Endothelial cell of umbilical vein (primary cell): Measurements from ENCODE around the gene TIAM1. TPM values are rescaled to one million over a fixed set of nuclear protein-coding genes. Genes with fewer than 3 reads are reported as not detected.

Experiments
- BruUV-seq: library from RNA; stranded (reverse); fragments of 400-500 nt; replicated peaks from 2 replicates; lab custom pipeline; 2021; lab: Mats Ljungman, UMichigan
- CTCF ChIA-PET: fragments of 300-600, 350-600 bp; sonication (Branson Sonifier 250); formaldehyde crosslinking; loops from one replicate; lab custom pipeline; 2021; ENCODE audit warnings: antibody characterized with exemption, inconsistent platforms; lab: Charles Lee
- POLR2A ChIA-PET: fragments of 300-600, 350-600 bp; sonication (Branson Sonifier 250); formaldehyde crosslinking; loops from one replicate; lab custom pipeline; 2021; ENCODE audit warnings: antibody characterized with exemption, inconsistent platforms; lab: Charles Lee
- DNase-seq: peaks from one replicate; pipeline ENCODE4 v3.0.0-alpha.2; 2011; ENCODE audit warnings: low read depth, low spot score
- FAIRE-seq: peaks from 2 replicates; lab custom pipeline; 2011; peaks lifted over from hg19 to GRCh38; lab: Jason Lieb, UNC
- H2AFZ ChIP-seq: 2 replicates; pipeline ENCODE4 v1.6.0; 2012; ENCODE audit warnings: low read depth, low read length, control low read depth, inconsistent platforms
- H3K27ac ChIP-seq: 2 replicates; pipeline ENCODE4 v1.5.1; 2011; ENCODE audit warnings: low read depth, mild to moderate bottlenecking, control low read depth, low read length, moderate library complexity; ENCODE audit not compliant: insufficient read depth
- H3K27me3 ChIP-seq, 2 experiments: 2 replicates each; pipeline versions ENCODE4 v1.6.0 to v1.6.1; 2011; ENCODE audit warnings: low read length in 2 of 2, mixed read lengths in 1 of 2; ENCODE audit not compliant: control insufficient read depth in 2 of 2, insufficient read depth in 2 of 2
- H3K36me3 ChIP-seq, 2 experiments: 2 replicates in 1 of 2; 3 replicates in 1 of 2; pipeline ENCODE4 v1.5.1; 2011; ENCODE audit warnings: low read length in 2 of 2, mild to moderate bottlenecking in 1 of 2, moderate library complexity in 1 of 2; ENCODE audit not compliant: control insufficient read depth in 2 of 2, insufficient read depth in 2 of 2; ENCODE audit errors: extremely low read depth in 1 of 2
- H3K4me1 ChIP-seq: 3 replicates; pipeline ENCODE4 v1.5.1; 2011; ENCODE audit warnings: mild to moderate bottlenecking, low read length; ENCODE audit not compliant: control insufficient read depth, insufficient read depth; ENCODE audit errors: extremely low read depth
- H3K4me2 ChIP-seq: 2 replicates; pipeline ENCODE4 v1.6.1; 2011; ENCODE audit warnings: low read length, control low read depth, mixed read lengths; ENCODE audit not compliant: insufficient read depth
- H3K4me3 ChIP-seq, 3 experiments: fragments of 200-600 bp in 1 of 3; sonication (generic), shearing (Covaris generic) in 1 of 3; replicated peaks in 1 of 3; 2 replicates each; pipeline ENCODE4 v1.5.1; 2011 to 2016; ENCODE audit warnings: control low read depth in 3 of 3, low read length in 3 of 3, mild to moderate bottlenecking in 2 of 3, inconsistent platforms in 1 of 3, low read depth in 1 of 3, moderate library complexity in 1 of 3; ENCODE audit not compliant: insufficient read depth in 1 of 3
- H3K79me2 ChIP-seq: 2 replicates; pipeline ENCODE4 v1.6.0; 2012; ENCODE audit warnings: low read length, inconsistent platforms; ENCODE audit not compliant: control insufficient read depth, insufficient read depth
- H3K9ac ChIP-seq: replicated peaks from 2 replicates; pipeline ENCODE3; 2011; ENCODE audit warnings: low read length, control low read depth; ENCODE audit not compliant: insufficient read depth; ENCODE audit errors: extremely low read depth
- H3K9me1 ChIP-seq: replicated peaks from 3 replicates; pipeline ENCODE4 v1.6.0; 2011; ENCODE audit warnings: mild to moderate bottlenecking, low read length; ENCODE audit not compliant: control insufficient read depth, insufficient read depth; ENCODE audit errors: extremely low read depth
- H3K9me3 ChIP-seq: replicated peaks from 2 replicates; pipeline ENCODE4 v1.5.1; 2012; ENCODE audit warnings: low read length, inconsistent platforms; ENCODE audit not compliant: control insufficient read depth, insufficient read depth
- H4K20me1 ChIP-seq: replicated peaks from 2 replicates; pipeline ENCODE3; 2011; ENCODE audit warnings: mild to moderate bottlenecking, low read length; ENCODE audit not compliant: control insufficient read depth, insufficient read depth; ENCODE audit errors: extremely low read depth
- CTCF ChIP-seq, 2 donors: IDR thresholded peaks; 1 replicate in 1 of 2; 2 replicates in 1 of 2; pipeline ENCODE4 v1.5.1; 2011; ENCODE audit warnings: low read length in 2 of 2, mild to moderate bottlenecking in 2 of 2, moderate library complexity in 2 of 2, control low read depth in 1 of 2, inconsistent platforms in 1 of 2, low read depth in 1 of 2; ENCODE audit not compliant: insufficient read depth in 1 of 2; ENCODE audit errors: extremely low read depth in 1 of 2
- EZH2 ChIP-seq: IDR thresholded peaks from 2 replicates; pipeline ENCODE4 v1.6.1; 2012; ENCODE audit warnings: borderline replicate concordance, low read depth, mild to moderate bottlenecking, moderate library complexity, low read length, inconsistent platforms; ENCODE audit not compliant: severe bottlenecking
- JUN ChIP-seq: IDR thresholded peaks from 2 replicates; pipeline ENCODE4 v1.6.1; 2011; ENCODE audit warnings: borderline replicate concordance, low read depth; ENCODE audit not compliant: insufficient read length, insufficient read depth
- POLR2AphosphoS5 ChIP-seq: IDR thresholded peaks from 2 replicates; pipeline ENCODE4 v1.6.1; 2012; ENCODE audit warnings: low read depth, mild to moderate bottlenecking, control low read depth, low read length, moderate library complexity; ENCODE audit not compliant: insufficient read depth
- dilution Hi-C: fragments of 300-500 bp; cut with MboI; formaldehyde crosslinking; loops from one replicate; pipeline ENCODE4 v1.15.0; 2019; ENCODE audit warnings: low sequenced_read_pairs; ENCODE audit not compliant: extremely low pct_ligation_motif_present
- intact Hi-C: fragments of 100-400 bp; cut with micrococcal nuclease; formaldehyde crosslinking; loops from one replicate; pipeline ENCODE4 v1.10.0; 2022
- polyA plus RNA-seq, 4 experiments: library from polyadenylated mRNA; depleted of rRNA in 3 of 4; stranded (reverse) in 3 of 4; unstranded in 1 of 4; fragments of >200 nt; gene quantifications; 2 replicates each; pipeline versions ENCODE4 v1.2.1 to v1.2.3, GENCODE V29; 2011 to 2012; ENCODE audit warnings: missing spikeins in 1 of 4
- total RNA-seq: library from RNA; stranded (reverse); gene quantifications from 2 replicates; pipeline ENCODE4 v1.2.3, GENCODE V29; 2021

The TIAM1 gene
- total and polyA plus RNA-seq, 2 donors (not counting 3 experiments of a cell fraction or from before 2014, with no cell fraction given), result 0.21 to 0.86 TPM

- TF ChIP-seq JUN (no peak), CTCF (IDR thresholded peaks at IDR 0.05; ENCODE audit: extremely low read depth in 1 of 2, insufficient read depth in 1 of 2, low read depth in 1 of 2, low read length in 2 of 2) (no peak), POLR2AphosphoS5 (no peak), EZH2 (no peak)
- Histone ChIP-seq H3K36me3 (no peaks in the 10 kb centered on the region), H3K4me3 (no peak overlapping the region), H3K79me2 (no peaks in the 10 kb centered on the region), H3K9ac (no peak overlapping the region), H3K4me2 (no peak overlapping the region), H3K9me3 (no peaks in the 10 kb centered on the region), H3K27ac (no peak overlapping the region), H3K4me1 (no peaks in the 10 kb centered on the region), H2AFZ (no peak overlapping the region), H3K27me3 (peaks cover 0 to 3% of the 10 kb centered on the region in 2 experiments), H4K20me1 (no peaks in the 10 kb centered on the region), H3K9me1 (no peaks in the 10 kb centered on the region)
- dilution Hi-C loops, result no loop called here
- no TSS peak for BruUV-seq
- intact Hi-C loops, result no loop called here
- DNase-seq (no peak), FAIRE-seq (no peak)
- CTCF ChIA-PET, result no interaction called here
- POLR2A ChIA-PET, result no interaction called here
Observed at GRCh38 chr21:31335957-31336738, 7.9 kb downstream of the TIAM1 start.
